ENCODE measurements around the gene GPALPP1. TPM values are rescaled to one million over a fixed set of nuclear protein-coding genes. Genes with fewer than 3 reads are reported as not detected.
"Not testable (repeated sequence)": the region's sequence is repeated elsewhere in the genome, so short reads cannot be mapped to it uniquely, and the experiment has no call there.

The GPALPP1 gene
- total RNA-seq, 1 experiment from 2014 or later, result 26.9 TPM

DNA sequence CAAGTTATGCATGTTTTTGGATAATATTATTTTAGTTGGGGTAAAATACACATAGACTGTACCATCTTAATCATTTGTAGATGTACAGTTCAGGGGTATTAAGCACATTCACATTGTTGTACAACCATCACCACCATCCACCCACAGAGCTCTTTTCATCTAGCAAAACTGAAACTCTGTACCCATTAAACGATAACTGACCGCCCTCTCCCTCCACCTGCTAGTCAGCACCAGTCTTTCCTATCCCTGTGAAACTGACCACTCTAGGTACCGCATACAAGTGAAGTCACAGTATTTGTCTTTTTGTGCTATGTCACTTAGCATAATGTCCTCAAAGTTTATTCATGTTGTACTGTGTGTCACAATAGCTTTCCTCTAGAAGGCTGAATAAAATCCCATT lies 70.7 kb downstream of the GPALPP1 start:
- no peak for DNase-seq (ENCODE audit: low read depth)

DNA sequence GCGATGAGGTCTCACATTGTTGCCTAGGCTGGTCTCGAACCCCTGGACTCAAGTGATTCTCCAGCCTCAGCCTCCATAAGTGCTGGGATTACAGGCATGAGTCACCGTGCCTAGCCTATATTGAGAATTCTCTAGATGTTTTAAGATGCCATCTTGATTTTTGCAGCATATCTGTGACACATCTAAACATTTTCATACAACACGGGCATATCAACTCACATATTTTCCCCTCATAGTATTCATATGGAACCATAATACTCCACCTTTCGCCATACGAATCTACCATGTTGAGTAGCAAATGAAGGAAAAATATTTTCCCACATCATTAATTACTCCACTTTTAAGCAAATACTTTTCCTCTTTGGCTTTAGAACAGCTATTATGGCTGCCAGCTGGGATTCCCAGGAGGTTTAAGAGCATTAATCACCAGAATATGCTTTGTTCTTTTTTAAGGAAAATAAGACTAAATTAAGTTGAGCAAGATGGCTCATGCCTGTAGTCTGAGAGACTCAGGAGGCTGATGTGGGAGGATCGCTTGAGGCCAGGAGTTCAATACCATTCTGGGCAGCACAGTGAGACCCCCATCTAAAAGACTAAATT lies 74.0 kb downstream of the GPALPP1 start:
- no peak for DNase-seq (ENCODE audit: low read depth)

DNA sequence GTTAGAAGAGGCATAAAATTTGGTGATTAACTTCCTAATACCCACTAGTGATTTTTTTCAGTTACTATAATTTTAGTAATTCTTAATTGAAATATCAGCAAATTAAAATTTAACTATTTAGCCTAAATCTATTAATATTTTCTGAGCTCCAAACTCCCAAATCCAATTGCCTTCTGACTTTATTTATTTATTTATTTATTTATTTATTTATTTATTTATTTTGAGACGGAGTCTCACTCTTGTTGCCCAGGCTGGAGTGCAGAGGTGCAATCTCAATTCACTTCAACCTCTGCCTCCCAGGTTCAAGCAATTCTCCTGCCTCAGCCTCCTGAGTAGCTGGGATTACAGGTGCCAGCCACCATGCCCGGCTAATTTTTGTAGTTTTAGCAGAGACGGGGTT lies 74.6 kb downstream of the GPALPP1 start:
- not testable (repeated sequence) for DNase-seq (ENCODE audit: low read depth)

DNA sequence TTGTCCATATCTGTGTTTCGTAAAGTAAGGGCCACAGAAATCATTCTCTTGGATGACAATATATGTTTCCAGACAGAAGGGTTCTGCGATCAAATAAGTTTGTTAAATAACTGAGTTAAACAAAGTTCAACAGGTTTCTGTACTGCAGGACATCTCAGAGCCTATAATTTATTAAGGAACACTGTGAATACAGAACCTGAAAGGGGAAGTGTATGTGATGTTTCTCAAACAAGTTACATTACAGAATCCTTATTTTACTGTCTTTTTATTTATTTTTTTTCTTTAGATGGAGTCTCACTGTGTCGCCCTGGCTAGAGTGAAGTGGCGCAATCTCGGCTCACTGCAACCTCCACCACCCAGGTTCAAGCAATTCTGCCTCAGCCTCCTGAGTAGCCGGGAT lies 75.6 kb downstream of the GPALPP1 start:
- no peak for DNase-seq (ENCODE audit: low read depth)

DNA sequence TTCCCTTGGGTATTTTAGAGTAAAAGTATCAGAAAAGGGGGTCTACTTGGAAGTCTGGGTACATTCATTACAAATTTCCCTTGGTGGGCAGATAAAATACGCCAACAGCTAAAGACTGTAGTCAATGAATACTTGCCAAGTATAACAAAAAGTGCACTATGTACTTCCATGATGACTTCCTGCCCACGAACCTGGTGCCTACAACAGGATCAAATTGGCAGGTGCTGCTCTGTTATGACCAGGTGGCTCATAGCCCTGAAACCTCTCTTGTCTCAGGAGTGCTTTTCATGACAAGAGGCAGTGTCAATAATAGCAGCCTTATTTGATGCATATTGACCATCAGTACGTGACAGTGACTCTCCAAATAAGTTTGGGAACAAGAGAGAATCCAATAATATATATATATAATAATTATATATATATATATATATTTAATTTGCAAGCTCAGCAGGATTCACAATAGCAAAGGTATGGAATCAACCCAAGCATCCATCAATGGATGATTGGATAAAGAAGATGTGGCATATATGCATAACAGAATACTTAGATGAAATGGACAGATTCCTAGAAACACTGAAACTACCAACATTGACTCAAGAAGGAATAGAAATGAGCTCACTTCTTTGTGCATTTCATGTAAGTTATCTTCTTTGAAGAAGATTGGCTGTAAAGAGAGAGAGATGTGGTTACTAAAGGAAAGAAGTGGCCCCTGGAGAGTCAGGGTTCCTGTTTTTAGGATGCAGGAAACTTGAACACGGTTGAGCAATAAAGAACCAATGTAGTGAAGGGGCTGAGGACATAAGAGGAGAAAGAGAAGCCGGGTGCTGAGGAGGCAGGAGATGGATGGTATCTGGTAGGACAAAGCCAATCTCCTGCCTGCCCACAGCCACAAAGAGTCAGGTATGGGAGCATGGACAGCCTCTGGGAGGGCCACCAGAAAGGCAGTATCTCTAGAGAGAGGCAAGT lies 79.0 kb downstream of the GPALPP1 start:
- DNase-seq (ENCODE audit: low read depth), result no peak

DNA sequence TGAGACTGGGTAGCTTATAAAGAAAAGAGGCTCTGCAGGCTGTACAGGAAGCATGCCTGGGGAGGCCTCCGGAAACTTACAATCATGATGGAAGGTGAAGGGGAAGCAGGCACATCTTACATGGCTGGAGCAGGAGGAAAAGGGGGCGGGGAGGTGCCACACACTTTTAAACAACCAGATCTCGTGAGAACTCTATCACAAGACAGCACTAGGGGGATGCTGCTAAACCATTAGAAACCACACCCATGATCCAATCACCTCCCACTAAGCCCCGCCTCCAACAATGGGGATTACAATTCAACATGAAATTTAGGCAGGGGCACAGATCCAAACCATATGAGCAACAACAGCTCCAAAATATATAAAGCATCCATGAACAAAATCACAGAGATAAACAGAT lies 84.5 kb downstream of the GPALPP1 start:
- DNase-seq (ENCODE audit: low read depth), result peak; percentile 30

DNA sequence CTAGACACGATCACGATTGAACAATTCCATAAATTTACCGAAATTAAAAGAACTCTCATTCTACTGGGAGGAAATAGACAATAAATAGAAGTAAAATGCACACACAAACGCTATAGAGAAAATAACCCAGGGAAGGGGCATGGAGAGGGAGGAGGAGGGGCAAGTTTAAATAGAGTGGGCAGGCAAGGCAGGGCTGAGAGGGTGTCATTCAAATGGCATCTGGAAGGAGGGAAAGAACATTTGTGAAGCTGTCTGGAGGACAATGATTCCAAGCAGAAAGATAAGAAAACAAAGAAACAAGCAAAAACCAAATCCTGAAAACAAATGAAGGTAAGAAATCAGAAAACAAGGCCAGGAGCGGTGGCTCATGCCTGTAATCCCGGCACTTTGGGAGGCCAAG lies 85.4 kb downstream of the GPALPP1 start:
- DNase-seq (ENCODE audit: low read depth), result no peak

DNA sequence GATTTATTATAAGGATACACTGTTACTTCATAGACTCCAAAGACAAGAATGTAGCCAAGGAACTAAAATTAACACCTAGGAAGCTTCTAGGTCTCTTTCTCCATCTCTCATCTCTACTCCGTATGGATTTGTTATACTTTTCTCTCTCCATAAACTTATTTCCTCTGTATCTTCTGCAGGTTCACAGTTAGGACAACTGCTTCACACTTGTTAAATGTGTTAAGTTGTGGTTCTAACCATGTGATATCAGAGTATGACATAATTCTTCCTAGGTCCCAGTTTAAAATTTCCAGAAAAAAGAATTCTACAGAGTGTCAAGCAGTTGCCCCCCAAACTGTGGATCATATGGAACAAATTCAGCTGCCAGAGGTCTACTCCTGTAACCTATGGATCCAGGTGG lies 88.7 kb downstream of the GPALPP1 start:
- no peak for DNase-seq (ENCODE audit: low read depth)

Small RNA genes lying within 50 kb of the gene (small RNA-seq; reads per million reads assigned to genes)
- gene RN7SL49P, result not detected

Other genes with a start within 250 kb of the GPALPP1 start
- 6.0 and 8.7 TPM in 2 replicates for gene NUFIP1, start 67 bp upstream of the GPALPP1 start, total RNA-seq (2014; rRNA removed; shearing (Covaris generic))
- 54.1 and 55.2 TPM in 2 replicates for gene GTF2F2, start 131.0 kb downstream of the GPALPP1 start, total RNA-seq (2014; rRNA removed; shearing (Covaris generic))
- 0.07 and 0.40 TPM in 2 replicates for gene KCTD4, start 211.5 kb downstream of the GPALPP1 start, total RNA-seq (2014; rRNA removed; shearing (Covaris generic))